Measurements from ENCODE around the gene CHST8. TPM values are rescaled to one million over a fixed set of nuclear protein-coding genes. Genes with fewer than 3 reads are reported as not detected.
A peak's percentile ranks its signal among the peaks of the same experiment; 100 is the strongest.

Gene CHST8
- total RNA-seq, 1 donor from 2014 or later, result not detected

DNA sequence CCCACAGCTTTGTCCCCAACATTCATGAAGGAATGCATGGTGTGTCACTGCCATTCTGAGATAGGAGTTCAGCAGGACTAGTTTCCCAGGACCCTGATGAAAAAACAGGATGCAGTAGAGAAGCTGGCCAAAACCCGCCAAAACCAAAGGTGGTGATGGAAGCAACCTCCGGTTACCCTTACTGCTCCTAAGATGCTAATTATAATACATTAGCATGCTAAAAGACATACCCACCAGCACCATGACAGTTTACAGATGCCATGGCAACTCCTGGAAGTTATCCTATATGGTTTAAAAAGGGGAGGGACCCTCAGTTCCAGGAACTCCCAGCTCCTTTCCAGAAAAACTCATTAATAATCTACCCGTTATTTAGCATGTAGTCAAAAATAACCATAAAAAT, 115.0 kb downstream of the CHST8 start:
- no peak overlapping the region for H3K4me2 ChIP-seq (ENCODE audit: low read length)
- H2AFZ ChIP-seq (ENCODE audit: low read depth, low read length), result no peak overlapping the region
- DNase-seq (ENCODE audit: low read depth), result no peak
- peaks cover 3% of the 10 kb centered on the region for H3K9me3 Mint-ChIP-seq (ENCODE audit: unreplicated experiment)
- H3K27me3 Mint-ChIP-seq (ENCODE audit: low read depth, unreplicated experiment), result peaks cover 56% of the 10 kb centered on the region
- no peak overlapping the region for H3K4me3 Mint-ChIP-seq (ENCODE audit: unreplicated experiment)
- no peak overlapping the region for H3K9ac ChIP-seq (ENCODE audit: low read length)
- H3K4me1 ChIP-seq (ENCODE audit: insufficient read depth, low read length), result no peaks in the 10 kb centered on the region
- no peak for FAIRE-seq
- H3K36me3 Mint-ChIP-seq (ENCODE audit: low read depth, unreplicated experiment), result no peaks in the 10 kb centered on the region
- no peaks in the 10 kb centered on the region for H4K20me1 ChIP-seq (ENCODE audit: insufficient read depth, low read length)
- no peaks in the 10 kb centered on the region for H3K79me2 ChIP-seq (ENCODE audit: insufficient read depth, low read length)
- H3K27me3 ChIP-seq (ENCODE audit: insufficient read depth, low read length), result no peaks in the 10 kb centered on the region
- H3K27ac Mint-ChIP-seq (ENCODE audit: unreplicated experiment), result no peak overlapping the region
- TF ChIP-seq, protein P1, sequence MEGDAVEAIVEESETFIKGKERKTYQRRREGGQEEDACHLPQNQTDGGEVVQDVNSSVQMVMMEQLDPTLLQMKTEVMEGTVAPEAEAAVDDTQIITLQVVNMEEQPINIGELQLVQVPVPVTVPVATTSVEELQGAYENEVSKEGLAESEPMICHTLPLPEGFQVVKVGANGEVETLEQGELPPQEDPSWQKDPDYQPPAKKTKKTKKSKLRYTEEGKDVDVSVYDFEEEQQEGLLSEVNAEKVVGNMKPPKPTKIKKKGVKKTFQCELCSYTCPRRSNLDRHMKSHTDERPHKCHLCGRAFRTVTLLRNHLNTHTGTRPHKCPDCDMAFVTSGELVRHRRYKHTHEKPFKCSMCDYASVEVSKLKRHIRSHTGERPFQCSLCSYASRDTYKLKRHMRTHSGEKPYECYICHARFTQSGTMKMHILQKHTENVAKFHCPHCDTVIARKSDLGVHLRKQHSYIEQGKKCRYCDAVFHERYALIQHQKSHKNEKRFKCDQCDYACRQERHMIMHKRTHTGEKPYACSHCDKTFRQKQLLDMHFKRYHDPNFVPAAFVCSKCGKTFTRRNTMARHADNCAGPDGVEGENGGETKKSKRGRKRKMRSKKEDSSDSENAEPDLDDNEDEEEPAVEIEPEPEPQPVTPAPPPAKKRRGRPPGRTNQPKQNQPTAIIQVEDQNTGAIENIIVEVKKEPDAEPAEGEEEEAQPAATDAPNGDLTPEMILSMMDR (IDR thresholded peaks at IDR 0.05; ENCODE audit: insufficient read depth, low read depth, low read length), result no peak
- no peak for TF ChIP-seq EZH2 (IDR thresholded peaks at IDR 0.05; ENCODE audit: insufficient read depth, low read length)
- no peaks in the 10 kb centered on the region for H3K4me1 Mint-ChIP-seq (ENCODE audit: low read depth, unreplicated experiment)
- H3K9me3 ChIP-seq (ENCODE audit: insufficient read depth, low read depth, low read length), result no peaks in the 10 kb centered on the region
- no peak overlapping the region for H3K4me3 ChIP-seq (ENCODE audit: insufficient read depth, low read depth, low read length)
- H3K36me3 ChIP-seq (ENCODE audit: insufficient read depth, low read length), result no peaks in the 10 kb centered on the region
- no peak overlapping the region for H3K27ac ChIP-seq (ENCODE audit: low read depth, low read length)

GRCh38 chr19:33737681-33738371, 116.1 kb downstream of the CHST8 start:
- no peak overlapping the region for H3K9ac ChIP-seq (ENCODE audit: low read length)
- H3K9me3 Mint-ChIP-seq (ENCODE audit: unreplicated experiment), result no peaks in the 10 kb centered on the region
- no peak for TF ChIP-seq EZH2 (IDR thresholded peaks at IDR 0.05; ENCODE audit: insufficient read depth, low read length)
- TF ChIP-seq, protein P1 (IDR thresholded peaks at IDR 0.05; ENCODE audit: insufficient read depth, low read depth, low read length), result no peak
- no peaks in the 10 kb centered on the region for H4K20me1 ChIP-seq (ENCODE audit: insufficient read depth, low read length)
- no peaks in the 10 kb centered on the region for H3K4me1 Mint-ChIP-seq (ENCODE audit: low read depth, unreplicated experiment)
- no peaks in the 10 kb centered on the region for H3K36me3 Mint-ChIP-seq (ENCODE audit: low read depth, unreplicated experiment)
- H3K4me3 ChIP-seq (ENCODE audit: insufficient read depth, low read depth, low read length), result no peak overlapping the region
- H2AFZ ChIP-seq (ENCODE audit: low read depth, low read length), result no peak overlapping the region
- no peak overlapping the region for H3K4me3 Mint-ChIP-seq (ENCODE audit: unreplicated experiment)
- peaks cover 59% of the 10 kb centered on the region for H3K27me3 Mint-ChIP-seq (ENCODE audit: low read depth, unreplicated experiment)
- no peak overlapping the region for H3K27ac Mint-ChIP-seq (ENCODE audit: unreplicated experiment)
- no peak overlapping the region for H3K4me2 ChIP-seq (ENCODE audit: low read length)
- DNase-seq (ENCODE audit: low read depth) (no peak), FAIRE-seq (no peak)
- no peaks in the 10 kb centered on the region for H3K9me3 ChIP-seq (ENCODE audit: insufficient read depth, low read depth, low read length)
- H3K36me3 ChIP-seq (ENCODE audit: insufficient read depth, low read length), result no peaks in the 10 kb centered on the region
- H3K27ac ChIP-seq (ENCODE audit: low read depth, low read length), result no peak overlapping the region
- no peaks in the 10 kb centered on the region for H3K4me1 ChIP-seq (ENCODE audit: insufficient read depth, low read length)
- H3K27me3 ChIP-seq (ENCODE audit: insufficient read depth, low read length), result no peaks in the 10 kb centered on the region
- no peaks in the 10 kb centered on the region for H3K79me2 ChIP-seq (ENCODE audit: insufficient read depth, low read length)

- no peak overlapping the region for H3K27ac ChIP-seq (ENCODE audit: low read depth, low read length)
- H3K27me3 Mint-ChIP-seq (ENCODE audit: low read depth, unreplicated experiment), result peaks cover 53% of the 10 kb centered on the region
- H3K4me1 ChIP-seq (ENCODE audit: insufficient read depth, low read length), result no peaks in the 10 kb centered on the region
- H3K4me2 ChIP-seq (ENCODE audit: low read length), result no peak overlapping the region
- H3K4me1 Mint-ChIP-seq (ENCODE audit: low read depth, unreplicated experiment), result no peaks in the 10 kb centered on the region
- FAIRE-seq (no peak), DNase-seq (ENCODE audit: low read depth) (peak; percentile 27)
- no peaks in the 10 kb centered on the region for H3K36me3 Mint-ChIP-seq (ENCODE audit: low read depth, unreplicated experiment)
- H3K9me3 Mint-ChIP-seq (ENCODE audit: unreplicated experiment), result no peaks in the 10 kb centered on the region
- H3K9ac ChIP-seq (ENCODE audit: low read length), result no peak overlapping the region
- no peaks in the 10 kb centered on the region for H3K9me3 ChIP-seq (ENCODE audit: insufficient read depth, low read depth, low read length)
- no peak overlapping the region for H2AFZ ChIP-seq (ENCODE audit: low read depth, low read length)
- H4K20me1 ChIP-seq (ENCODE audit: insufficient read depth, low read length), result no peaks in the 10 kb centered on the region
- H3K36me3 ChIP-seq (ENCODE audit: insufficient read depth, low read length), result no peaks in the 10 kb centered on the region
- no peak overlapping the region for H3K27ac Mint-ChIP-seq (ENCODE audit: unreplicated experiment)
- H3K4me3 Mint-ChIP-seq (ENCODE audit: unreplicated experiment), result no peak overlapping the region
- H3K79me2 ChIP-seq (ENCODE audit: insufficient read depth, low read length), result no peaks in the 10 kb centered on the region
- TF ChIP-seq EZH2 (IDR thresholded peaks at IDR 0.05; ENCODE audit: insufficient read depth, low read length), result no peak
- TF ChIP-seq, protein P1 (IDR thresholded peaks at IDR 0.05; ENCODE audit: insufficient read depth, low read depth, low read length), result no peak
- H3K4me3 ChIP-seq (ENCODE audit: insufficient read depth, low read depth, low read length), result no peak overlapping the region
- no peaks in the 10 kb centered on the region for H3K27me3 ChIP-seq (ENCODE audit: insufficient read depth, low read length)
Measured at GRCh38 chr19:33740811-33741396, 119.2 kb downstream of the CHST8 start.
